AG09319 (cell line): ENCODE measurements around the gene EID1.

Experiments
- DNase-seq: peaks from one replicate; pipeline ENCODE4 v3.0.0-alpha.2; 2010; ENCODE audit warnings: low read depth; ENCODE audit errors: extremely low read depth
- TF ChIP-seq, protein P1 (sequence below): IDR thresholded peaks from 2 replicates; pipeline ENCODE4 v1.5.1; 2011; ENCODE audit warnings: low read depth, mild to moderate bottlenecking, inconsistent platforms, low read length, moderate library complexity

The EID1 gene

GRCh38 chr15:48861813-48862431, 16.0 kb upstream of the EID1 start:
- TF ChIP-seq, protein P1, sequence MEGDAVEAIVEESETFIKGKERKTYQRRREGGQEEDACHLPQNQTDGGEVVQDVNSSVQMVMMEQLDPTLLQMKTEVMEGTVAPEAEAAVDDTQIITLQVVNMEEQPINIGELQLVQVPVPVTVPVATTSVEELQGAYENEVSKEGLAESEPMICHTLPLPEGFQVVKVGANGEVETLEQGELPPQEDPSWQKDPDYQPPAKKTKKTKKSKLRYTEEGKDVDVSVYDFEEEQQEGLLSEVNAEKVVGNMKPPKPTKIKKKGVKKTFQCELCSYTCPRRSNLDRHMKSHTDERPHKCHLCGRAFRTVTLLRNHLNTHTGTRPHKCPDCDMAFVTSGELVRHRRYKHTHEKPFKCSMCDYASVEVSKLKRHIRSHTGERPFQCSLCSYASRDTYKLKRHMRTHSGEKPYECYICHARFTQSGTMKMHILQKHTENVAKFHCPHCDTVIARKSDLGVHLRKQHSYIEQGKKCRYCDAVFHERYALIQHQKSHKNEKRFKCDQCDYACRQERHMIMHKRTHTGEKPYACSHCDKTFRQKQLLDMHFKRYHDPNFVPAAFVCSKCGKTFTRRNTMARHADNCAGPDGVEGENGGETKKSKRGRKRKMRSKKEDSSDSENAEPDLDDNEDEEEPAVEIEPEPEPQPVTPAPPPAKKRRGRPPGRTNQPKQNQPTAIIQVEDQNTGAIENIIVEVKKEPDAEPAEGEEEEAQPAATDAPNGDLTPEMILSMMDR: peak; percentile 82
- peak; percentile 60 for DNase-seq

DNA sequence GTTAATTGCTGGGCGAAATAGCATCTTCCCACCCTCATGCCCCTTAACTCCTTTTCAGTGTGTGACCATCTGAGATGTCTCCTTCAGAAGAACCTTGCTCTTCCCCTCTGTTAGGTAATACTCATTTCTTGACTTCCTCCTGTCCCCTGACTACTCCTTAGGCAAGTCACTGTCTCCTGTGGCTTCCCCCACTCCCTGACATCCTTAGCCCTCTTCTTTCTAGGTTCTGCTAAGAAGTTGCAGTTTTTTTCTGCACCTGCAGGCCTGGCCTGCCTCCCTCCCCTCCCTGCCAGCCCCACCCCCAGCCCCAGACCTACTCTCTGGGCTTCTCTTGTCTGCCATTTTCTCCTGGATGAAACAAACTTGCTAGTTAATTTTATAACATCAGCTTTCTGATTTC, 15.2 kb upstream of the EID1 start:
- no peak for DNase-seq
- TF ChIP-seq, protein P1: no peak

- TF ChIP-seq, protein P1: no peak
- DNase-seq: no peak
Measured at GRCh38 chr15:48865370-48866079, 12.4 kb upstream of the EID1 start.

DNA sequence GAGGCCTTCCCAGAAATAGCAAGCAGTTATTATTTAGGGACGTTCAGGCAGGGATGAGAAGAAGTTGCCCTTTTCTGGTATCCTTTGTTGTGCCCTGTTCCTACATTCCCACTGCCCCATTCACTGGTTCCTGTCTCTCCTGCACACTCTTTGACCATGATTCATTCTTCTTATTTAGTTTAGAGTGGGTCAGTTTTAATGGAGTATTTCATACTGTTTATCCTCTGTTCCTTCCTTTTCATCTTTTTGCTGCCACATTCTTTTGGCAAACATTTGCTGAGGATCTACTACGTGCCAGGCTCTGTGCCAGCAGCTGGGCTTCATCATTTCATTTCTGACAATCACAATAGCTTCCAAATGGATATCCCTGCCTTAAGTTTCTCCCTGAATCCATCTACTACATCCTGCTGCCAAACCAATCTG, 11.8 kb upstream of the EID1 start:
- TF ChIP-seq, protein P1: no peak
- DNase-seq: peak; percentile 60

DNA sequence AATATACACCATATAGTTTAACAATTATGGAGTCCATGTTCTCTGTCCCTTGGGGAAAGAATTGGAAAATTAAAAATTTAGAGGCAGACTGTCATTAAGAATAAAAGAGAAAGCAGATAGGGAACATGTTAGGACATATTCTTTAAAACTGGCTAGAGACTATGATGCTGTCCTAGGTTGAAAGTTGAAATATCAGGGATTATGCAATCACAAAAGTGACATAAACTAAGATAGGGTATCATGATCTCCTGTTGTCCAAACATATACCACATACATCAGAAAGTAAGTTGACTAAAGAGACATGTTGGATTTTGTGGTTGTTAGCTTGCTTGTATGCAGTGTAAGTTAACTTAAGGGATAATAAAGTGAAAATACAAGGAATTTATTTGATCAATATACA, 9.9 kb upstream of the EID1 start:
- DNase-seq: no peak
- TF ChIP-seq, protein P1: no peak

- peak; percentile 78 for DNase-seq
- TF ChIP-seq, protein P1: no peak
Measured at GRCh38 chr15:48868536-48868935, 9.4 kb upstream of the EID1 start.

DNA sequence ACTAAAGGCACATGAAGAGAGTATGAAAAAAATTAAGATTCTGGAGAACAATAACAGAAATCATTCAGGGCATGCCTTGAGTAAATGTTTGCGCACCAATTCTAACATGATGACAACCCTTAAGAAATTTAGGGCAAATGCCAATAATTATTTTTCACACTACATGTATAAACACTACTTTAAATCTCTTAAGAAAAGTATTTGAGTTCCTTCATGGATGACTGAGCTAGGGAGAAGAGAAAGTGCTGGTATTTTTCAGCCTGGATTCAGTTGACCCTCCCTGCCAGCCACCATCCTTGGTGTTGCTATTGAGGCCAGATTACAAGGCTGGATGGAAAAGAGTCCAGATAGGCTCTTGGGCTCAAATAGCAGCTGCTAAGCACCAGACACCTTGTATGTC, 8.0 kb upstream of the EID1 start:
- DNase-seq: no peak
- TF ChIP-seq, protein P1: no peak
